Peyer's patch (tissue), 4 donors: ENCODE results near the gene TAS2R31.

Experiments
- POLR2A ChIP-seq, 2 donors: fragments of 450-650 bp; IDR thresholded peaks; one replicate each; pipeline ENCODE4 v1.5.1; 2017; ENCODE audit warnings: antibody characterized with exemption in 2 of 2, mild to moderate bottlenecking in 2 of 2, moderate library complexity in 2 of 2
- TF ChIP-seq, protein P1 (sequence below), 6 experiments: fragments of 450-650 bp in 4 of 6; fragments of 200-600 bp in 2 of 6; sonication (generic) in 1 of 6; IDR thresholded peaks; one replicate each; pipeline ENCODE4 v1.5.1; 2017 to 2019; ENCODE audit warnings: antibody characterized with exemption in 6 of 6, mild to moderate bottlenecking in 3 of 6, moderate library complexity in 1 of 6

DNA sequence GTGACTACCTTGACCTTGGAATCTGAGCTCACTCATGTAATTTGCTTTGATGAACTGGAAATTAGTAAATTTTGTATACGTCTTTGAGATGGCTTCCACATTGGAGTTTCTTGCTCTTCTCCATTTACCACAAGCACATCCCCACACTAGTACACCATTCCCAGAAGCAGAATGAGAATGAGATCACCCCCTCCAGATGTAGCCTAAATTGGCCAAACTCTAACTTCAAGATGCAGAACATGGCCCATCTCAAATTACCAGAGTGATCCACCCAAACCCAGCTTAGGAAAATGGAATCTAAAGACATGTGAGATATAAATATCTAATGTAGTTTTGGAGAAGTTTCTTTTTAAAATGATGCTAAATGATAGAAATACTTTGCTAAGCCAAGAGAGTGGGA lies 23.6 kb downstream of the TAS2R31 start:
- TF ChIP-seq, protein P1, sequence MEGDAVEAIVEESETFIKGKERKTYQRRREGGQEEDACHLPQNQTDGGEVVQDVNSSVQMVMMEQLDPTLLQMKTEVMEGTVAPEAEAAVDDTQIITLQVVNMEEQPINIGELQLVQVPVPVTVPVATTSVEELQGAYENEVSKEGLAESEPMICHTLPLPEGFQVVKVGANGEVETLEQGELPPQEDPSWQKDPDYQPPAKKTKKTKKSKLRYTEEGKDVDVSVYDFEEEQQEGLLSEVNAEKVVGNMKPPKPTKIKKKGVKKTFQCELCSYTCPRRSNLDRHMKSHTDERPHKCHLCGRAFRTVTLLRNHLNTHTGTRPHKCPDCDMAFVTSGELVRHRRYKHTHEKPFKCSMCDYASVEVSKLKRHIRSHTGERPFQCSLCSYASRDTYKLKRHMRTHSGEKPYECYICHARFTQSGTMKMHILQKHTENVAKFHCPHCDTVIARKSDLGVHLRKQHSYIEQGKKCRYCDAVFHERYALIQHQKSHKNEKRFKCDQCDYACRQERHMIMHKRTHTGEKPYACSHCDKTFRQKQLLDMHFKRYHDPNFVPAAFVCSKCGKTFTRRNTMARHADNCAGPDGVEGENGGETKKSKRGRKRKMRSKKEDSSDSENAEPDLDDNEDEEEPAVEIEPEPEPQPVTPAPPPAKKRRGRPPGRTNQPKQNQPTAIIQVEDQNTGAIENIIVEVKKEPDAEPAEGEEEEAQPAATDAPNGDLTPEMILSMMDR (IDR thresholded peaks at IDR 0.05) = no peak
- TF ChIP-seq POLR2A (IDR thresholded peaks at IDR 0.05) = no peak
